Activated CD4-positive, alpha-beta T cell treated with anti-CD3 and anti-CD28 coated beads, Interleukin-2, Interleukin-4, amounts not matched to agents 100 ng/mL and 50 ng/mL, durations not matched to agents 16 hours and 8 hours (primary cell): Measurements from ENCODE around the gene S1PR3.

Experiments used
- DNase-seq: peaks from one replicate; pipeline ENCODE4 v3.0.0-alpha.2; 2020; ENCODE audit warnings: low spot score

Gene S1PR3

DNA sequence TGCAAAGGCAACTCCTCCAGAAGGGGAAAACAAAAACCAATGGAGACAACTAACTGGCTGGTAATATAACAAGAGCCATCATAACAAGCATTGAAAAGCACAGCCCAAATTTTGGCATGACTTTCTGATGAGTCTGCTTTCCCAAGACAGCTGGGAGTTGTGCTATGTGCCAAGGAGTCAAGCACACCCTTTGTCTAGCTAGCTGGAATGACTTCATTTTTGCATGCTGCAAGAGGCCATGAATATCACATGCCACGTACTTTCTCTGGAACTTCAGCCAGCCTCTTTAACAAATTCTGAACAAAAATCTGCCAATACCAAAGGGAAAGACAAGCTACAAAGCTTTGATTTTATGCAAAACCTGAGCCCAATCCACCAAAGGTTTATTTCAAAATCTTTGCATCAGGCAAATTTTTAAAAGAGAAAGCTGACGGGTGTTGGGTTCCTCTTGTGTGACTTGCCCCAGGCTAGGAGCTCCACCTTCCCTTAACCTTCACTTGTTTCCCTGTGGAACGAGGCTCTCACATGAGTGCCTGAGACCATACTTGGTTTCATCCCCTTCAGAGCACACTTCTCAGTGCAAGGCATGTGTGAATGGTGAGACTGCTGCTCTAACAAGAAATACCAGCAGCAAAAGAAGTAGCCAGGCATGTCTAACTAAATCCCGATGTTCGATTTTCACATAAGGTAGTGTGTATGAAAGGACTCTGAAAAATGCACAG lies 47.3 kb downstream of the S1PR3 start:
- DNase-seq, result no peak

- no peak for DNase-seq
Measured at GRCh38 chr9:89039104-89039465, 47.8 kb downstream of the S1PR3 start.

DNA sequence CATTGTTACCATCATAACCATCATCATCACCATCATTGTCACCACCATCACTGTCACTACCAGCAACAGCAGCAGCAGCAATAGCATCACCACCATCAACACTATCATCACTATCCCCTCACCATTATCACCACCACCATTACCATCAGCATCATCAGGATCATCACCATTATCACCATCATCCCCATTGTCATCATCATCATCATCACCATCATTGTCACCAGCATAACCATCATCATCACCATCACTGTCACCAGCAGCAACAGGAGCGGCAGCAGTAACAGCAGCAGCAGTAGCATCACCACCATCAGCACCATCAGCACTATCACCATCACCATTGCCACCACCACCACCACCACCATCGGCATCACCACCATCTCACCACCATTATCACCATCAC lies 48.4 kb downstream of the S1PR3 start:
- no peak for DNase-seq

DNA sequence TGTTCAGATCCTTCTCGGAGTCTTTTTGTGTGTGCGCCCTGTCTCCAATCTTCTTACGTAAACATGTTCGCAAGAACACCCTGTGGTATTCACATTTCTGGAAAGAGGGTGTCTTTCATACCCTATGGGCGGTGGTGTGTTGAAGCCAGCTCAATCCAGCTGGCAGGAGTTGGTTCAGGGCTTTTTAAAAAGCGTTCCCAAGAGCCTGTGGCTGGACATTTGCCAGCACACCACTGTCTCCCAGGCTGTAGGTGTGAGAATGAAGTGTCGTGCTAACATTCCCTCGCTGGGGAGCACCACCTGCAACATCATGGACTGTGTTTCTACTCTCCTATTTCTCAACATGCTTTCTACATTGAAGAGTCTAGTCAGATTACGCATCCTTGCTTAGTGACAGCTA lies 51.7 kb downstream of the S1PR3 start:
- no peak for DNase-seq

DNA sequence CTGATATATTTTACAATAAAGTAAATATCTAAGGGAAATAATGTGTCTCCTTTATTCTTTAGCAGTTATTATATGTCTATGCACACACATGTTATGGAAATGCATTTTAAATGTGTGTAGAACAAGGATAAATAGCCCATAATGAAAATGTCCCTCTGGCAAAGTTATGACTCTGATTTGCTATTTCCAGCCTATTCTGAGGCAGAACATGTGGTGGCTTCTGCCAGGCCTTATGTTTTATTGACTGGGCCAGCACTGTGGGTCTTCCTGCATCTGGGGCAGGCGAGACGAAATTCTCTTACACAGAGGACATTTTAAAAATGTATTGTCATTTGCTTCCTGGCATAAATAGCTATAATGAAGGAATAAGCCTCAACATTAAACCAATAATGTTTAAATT lies 52.8 kb downstream of the S1PR3 start:
- no peak for DNase-seq

- no peak for DNase-seq
Measured at GRCh38 chr9:89044881-89045280, 53.6 kb downstream of the S1PR3 start.

DNA sequence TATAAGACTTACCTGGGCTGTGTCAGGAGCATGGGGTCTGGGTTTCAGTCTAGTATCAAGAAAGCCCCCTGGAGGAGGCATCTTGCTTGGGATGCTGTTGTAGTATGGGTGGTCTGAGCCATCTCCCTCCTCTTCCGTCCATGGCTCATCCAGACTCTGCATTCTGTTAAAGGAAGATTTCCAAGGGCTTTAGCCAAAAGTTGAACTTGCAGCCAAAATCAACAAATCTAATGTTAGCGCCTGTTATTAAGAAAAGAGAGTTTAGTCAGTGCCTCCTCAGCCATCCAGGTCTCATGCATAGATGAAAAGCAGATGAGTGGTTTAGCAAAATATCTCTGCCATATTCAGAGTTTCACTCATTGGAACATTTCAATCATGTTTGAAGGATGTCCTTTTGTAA lies 55.6 kb downstream of the S1PR3 start:
- no peak for DNase-seq

DNA sequence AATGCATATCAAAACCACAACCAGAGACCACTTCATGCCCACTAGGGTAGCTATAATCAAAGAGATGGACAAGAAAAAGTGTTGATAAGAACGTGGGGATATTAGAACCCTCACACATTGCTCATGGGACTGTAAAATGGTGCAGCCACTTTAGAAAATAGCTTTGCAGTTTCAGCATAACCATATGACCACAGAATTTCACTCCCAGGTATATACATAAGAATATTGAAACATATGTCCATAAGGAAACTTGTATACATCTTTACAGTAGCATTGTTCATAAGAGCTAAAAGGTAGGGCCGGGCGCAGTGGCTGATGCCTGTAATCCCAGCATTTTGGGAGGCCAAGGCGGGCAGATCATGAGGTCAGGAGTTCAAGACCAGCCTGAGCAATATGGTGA lies 56.4 kb downstream of the S1PR3 start:
- DNase-seq, result no peak

DNA sequence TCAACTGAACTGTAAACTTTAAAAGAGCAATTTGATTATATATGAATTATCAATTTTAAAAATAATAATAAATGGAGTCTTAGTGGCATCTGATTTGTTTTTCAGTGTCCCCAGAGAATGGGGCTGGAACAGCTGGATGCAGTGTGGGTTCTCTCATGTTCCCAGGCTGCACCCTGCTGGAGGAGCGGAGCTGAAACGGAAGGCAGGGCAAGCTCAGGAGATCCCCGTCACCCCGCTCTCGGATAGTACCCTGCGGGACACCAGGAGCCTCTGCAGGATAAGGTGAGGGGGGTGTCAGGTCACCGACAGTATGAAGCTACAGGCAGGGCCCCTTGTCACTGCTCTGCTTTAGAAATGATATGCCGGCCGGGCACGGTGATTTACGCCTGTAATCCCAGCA lies 57.3 kb downstream of the S1PR3 start:
- no peak for DNase-seq

- DNase-seq, result no peak
Measured at GRCh38 chr9:89049646-89050045, 58.4 kb downstream of the S1PR3 start.

GRCh38 chr9:89051421-89052025 lies 60.3 kb downstream of the S1PR3 start:
- no peak for DNase-seq

DNA sequence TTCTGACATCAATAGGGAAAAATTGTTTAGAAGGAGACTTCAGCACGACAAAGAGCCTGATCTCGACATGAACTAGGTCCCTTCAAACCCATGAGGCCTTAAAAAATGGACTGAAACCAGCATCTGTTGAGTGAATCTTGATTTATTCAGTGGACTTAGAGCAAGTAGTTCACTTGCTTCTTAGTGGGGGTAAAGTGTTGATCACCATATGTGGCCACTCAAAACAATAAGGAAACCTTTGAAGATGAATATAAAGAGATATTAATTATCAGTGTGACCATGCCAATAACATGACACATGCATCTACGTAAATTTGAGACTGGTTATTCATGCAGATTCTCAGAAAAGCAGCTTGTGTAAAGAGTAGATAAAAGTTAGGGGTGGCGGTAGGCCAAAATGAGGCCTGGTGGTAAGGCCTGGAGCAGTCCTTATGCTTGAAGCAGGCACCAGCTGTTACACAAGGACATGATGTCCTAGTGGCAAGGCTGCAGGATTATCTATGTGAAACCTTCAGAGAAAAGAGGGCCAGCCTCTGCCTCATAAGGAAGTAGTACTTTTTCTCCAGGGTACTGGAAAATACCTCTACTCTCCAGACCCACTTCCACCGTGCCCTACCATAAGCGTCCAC lies 61.3 kb downstream of the S1PR3 start:
- DNase-seq, result no peak

DNA sequence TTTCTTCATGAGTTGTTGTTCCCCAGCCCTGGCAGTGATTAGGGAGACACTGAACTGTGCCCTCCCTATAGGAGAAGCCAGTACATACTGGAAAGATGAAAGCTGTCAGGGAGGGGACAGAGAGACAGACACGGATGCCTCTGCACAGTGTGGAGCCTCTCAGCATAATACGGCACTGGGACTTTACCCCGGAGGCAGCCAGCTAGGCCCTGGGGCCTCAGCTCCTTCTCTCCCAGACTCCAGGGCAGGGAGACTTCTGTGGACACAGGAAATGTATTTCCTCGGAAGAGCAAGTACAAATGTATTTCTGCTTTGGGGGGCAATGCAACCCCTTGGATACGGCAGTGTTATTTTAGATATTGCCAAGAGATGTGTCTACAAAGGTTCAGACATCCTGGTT lies 62.0 kb downstream of the S1PR3 start:
- no peak for DNase-seq
